Muscle of leg (tissue), 11 donors: ENCODE measurements around the gene CEACAM20. TPM values are rescaled to one million over a fixed set of nuclear protein-coding genes. Genes with fewer than 3 reads are reported as not detected.
"Not testable (repeated sequence)": the region's sequence is repeated elsewhere in the genome, so short reads cannot be mapped to it uniquely, and the experiment has no call there.

Source experiments
- DNase-seq: peaks from one replicate; pipeline ENCODE4 v3.0.0; 2013
- H3K27ac ChIP-seq: one replicate; pipeline ENCODE4 v1.5.1; 2013; ENCODE audit warnings: mild to moderate bottlenecking, low read length, control low read depth
- H3K27me3 ChIP-seq: one replicate; pipeline ENCODE4 v1.6.1; 2013; ENCODE audit warnings: low read length; ENCODE audit not compliant: control insufficient read depth, insufficient read depth
- H3K36me3 ChIP-seq: one replicate; pipeline ENCODE4 v1.6.1; 2013; ENCODE audit warnings: low read length; ENCODE audit not compliant: control insufficient read depth, insufficient read depth
- H3K4me1 ChIP-seq: one replicate; pipeline ENCODE4 v1.6.1; 2013; ENCODE audit warnings: low read length; ENCODE audit not compliant: control insufficient read depth, insufficient read depth
- H3K4me3 ChIP-seq: one replicate; pipeline ENCODE4 v1.5.1; 2013; ENCODE audit warnings: low read length, control low read depth
- H3K9me3 ChIP-seq: replicated peaks from 2 replicates; pipeline ENCODE4 v1.6.1; 2013; ENCODE audit warnings: low read depth, low read length; ENCODE audit not compliant: control insufficient read depth
- WGBS: methylation state at CpG from one replicate; pipeline ENCODE4 v1.1.5; 2013; ENCODE audit warnings: missing lambda C conversion rate; ENCODE audit not compliant: insufficient coverage; 5-methylcytosine and 5-hydroxymethylcytosine counted together
- polyA plus RNA-seq, 8 donors: library from polyadenylated mRNA; unstranded; fragments of 120-200 nt; gene quantifications; one replicate each; pipeline versions ENCODE4 v1.2.1 to v1.2.3, GENCODE V29; 2013; ENCODE audit warnings: inconsistent platforms in 1 of 8, low replicate concordance in 1 of 8; ENCODE audit not compliant: insufficient read length in 8 of 8, insufficient read depth in 1 of 8
- total RNA-seq: library from RNA; stranded (reverse); fragments of 120-200 nt; gene quantifications from one replicate; pipeline ENCODE4 v1.2.4, GENCODE V29; 2013

The CEACAM20 gene
- total and polyA plus RNA-seq, 9 donors, result not detected

GRCh38 chr19:44570984-44571684, 41.7 kb upstream of the CEACAM20 start:
- H3K27ac ChIP-seq, result no peak overlapping the region
- WGBS, result 66% methylated on average over 8 of the region's 13 CpGs

GRCh38 chr19:44570603-44570983, 41.1 kb upstream of the CEACAM20 start:
- H3K4me1 ChIP-seq, result no peaks in the 10 kb centered on the region
- WGBS, result 44% methylated on average over 3 of the region's 3 CpGs
- no peaks in the 10 kb centered on the region for H3K36me3 ChIP-seq
- DNase-seq, result no peak
- H3K9me3 ChIP-seq, result no peaks in the 10 kb centered on the region
- H3K4me3 ChIP-seq, result no peak overlapping the region
- no peak overlapping the region for H3K27ac ChIP-seq
- peaks cover 4% of the 10 kb centered on the region for H3K27me3 ChIP-seq

More at GRCh38 chr19:44570984-44571684, 41.7 kb upstream of the CEACAM20 start:
- no peaks in the 10 kb centered on the region for H3K9me3 ChIP-seq
- DNase-seq, result peak; percentile 80
- H3K4me3 ChIP-seq, result no peak overlapping the region
- H3K36me3 ChIP-seq, result no peaks in the 10 kb centered on the region
- no peaks in the 10 kb centered on the region for H3K4me1 ChIP-seq
- peaks cover 4% of the 10 kb centered on the region for H3K27me3 ChIP-seq

GRCh38 chr19:44567745-44568144, 38.3 kb upstream of the CEACAM20 start:
- peaks cover 4% of the 10 kb centered on the region for H3K27me3 ChIP-seq
- H3K36me3 ChIP-seq, result no peaks in the 10 kb centered on the region
- no peak overlapping the region for H3K4me3 ChIP-seq
- H3K27ac ChIP-seq, result no peak overlapping the region
- DNase-seq, result no peak
- WGBS, result no CpG with 5 or more reads among the region's 2 CpGs
- no peaks in the 10 kb centered on the region for H3K9me3 ChIP-seq
- H3K4me1 ChIP-seq, result no peaks in the 10 kb centered on the region

- H3K36me3 ChIP-seq, result no peaks in the 10 kb centered on the region
- DNase-seq, result no peak
- H3K4me3 ChIP-seq, result no peak overlapping the region
- H3K27me3 ChIP-seq, result peaks cover 4% of the 10 kb centered on the region
- H3K4me1 ChIP-seq, result no peaks in the 10 kb centered on the region
- no CpG with 5 or more reads among the region's 5 CpGs for WGBS
- H3K9me3 ChIP-seq, result no peaks in the 10 kb centered on the region
- no peak overlapping the region for H3K27ac ChIP-seq
Measured at GRCh38 chr19:44566984-44567383, 37.5 kb upstream of the CEACAM20 start.

GRCh38 chr19:44563086-44563655, 33.7 kb upstream of the CEACAM20 start:
- not testable (repeated sequence) for H3K4me3 ChIP-seq, H3K9me3 ChIP-seq, DNase-seq, H3K36me3 ChIP-seq, H3K4me1 ChIP-seq, H3K27me3 ChIP-seq, H3K27ac ChIP-seq
- 89% methylated on average over 12 of the region's 33 CpGs for WGBS

- Histone ChIP-seq H3K9me3 (no peaks in the 10 kb centered on the region), H3K27ac (no peak overlapping the region), H3K36me3 (no peaks in the 10 kb centered on the region), H3K4me1 (no peaks in the 10 kb centered on the region), H3K27me3 (no peaks in the 10 kb centered on the region), H3K4me3 (no peak overlapping the region)
- DNase-seq, result no peak
- 100% methylated on average over 2 of the region's 2 CpGs for WGBS
Measured at GRCh38 chr19:44557933-44558332, 28.5 kb upstream of the CEACAM20 start.

- no peaks in the 10 kb centered on the region for H3K27me3 ChIP-seq
- H3K27ac ChIP-seq, result no peak overlapping the region
- H3K4me3 ChIP-seq, result no peak overlapping the region
- H3K36me3 ChIP-seq, result no peaks in the 10 kb centered on the region
- no peaks in the 10 kb centered on the region for H3K9me3 ChIP-seq
- no CpG with 5 or more reads among the region's 2 CpGs for WGBS
- DNase-seq, result no peak
- no peaks in the 10 kb centered on the region for H3K4me1 ChIP-seq
Measured at GRCh38 chr19:44554641-44555246, 25.3 kb upstream of the CEACAM20 start.

GRCh38 chr19:44553478-44554171, 24.1 kb upstream of the CEACAM20 start:
- 58% methylated on average over 3 of the region's 6 CpGs for whole genome bisulfite sequencing
- DNase-seq, result no peak

GRCh38 chr19:44552324-44552723, 22.8 kb upstream of the CEACAM20 start:
- H3K27me3 ChIP-seq, result no peaks in the 10 kb centered on the region
- no peaks in the 10 kb centered on the region for H3K9me3 ChIP-seq
- H3K27ac ChIP-seq, result no peak overlapping the region
- peak; percentile 4 for DNase-seq
- no peaks in the 10 kb centered on the region for H3K36me3 ChIP-seq
- H3K4me1 ChIP-seq, result no peaks in the 10 kb centered on the region
- no peak overlapping the region for H3K4me3 ChIP-seq
- WGBS, result 4% methylated on average over 5 of the region's 5 CpGs

More at GRCh38 chr19:44553478-44554171, 24.1 kb upstream of the CEACAM20 start:
- Histone ChIP-seq H3K27me3 (no peaks in the 10 kb centered on the region), H3K9me3 (no peaks in the 10 kb centered on the region), H3K36me3 (no peaks in the 10 kb centered on the region), H3K4me3 (no peak overlapping the region), H3K27ac (no peak overlapping the region), H3K4me1 (no peaks in the 10 kb centered on the region)

GRCh38 chr19:44551850-44552249, 22.4 kb upstream of the CEACAM20 start:
- Histone ChIP-seq H3K27me3 (no peaks in the 10 kb centered on the region), H3K27ac (no peak overlapping the region), H3K4me1 (no peaks in the 10 kb centered on the region), H3K4me3 (no peak overlapping the region), H3K36me3 (no peaks in the 10 kb centered on the region), H3K9me3 (no peaks in the 10 kb centered on the region)
- no peak for DNase-seq
- 79% methylated on average over 4 of the region's 5 CpGs for WGBS
